Activated CD4-positive, alpha-beta T cell treated with anti-CD3 and anti-CD28 coated beads for 36 hours (primary cell): Measurements from ENCODE around the gene OTUB1. TPM values are rescaled to one million over a fixed set of nuclear protein-coding genes. Genes with fewer than 3 reads are reported as not detected.

ENCODE experiments used
- ATAC-seq: fragments of 200-7000 bp; cut with Tn5 transposase; one replicate; pipeline ENCODE4 v1.10.0; 2021; ENCODE audit warnings: mild to moderate bottlenecking, moderate library complexity
- CTCF ChIA-PET: fragments of 350-600 bp; sonication (Branson Sonifier 250); formaldehyde crosslinking; loops from one replicate; lab custom pipeline; 2021; ENCODE audit warnings: antibody characterized with exemption; lab: Charles Lee
- POLR2A ChIA-PET: fragments of 350-600 bp; sonication (Branson Sonifier 250); formaldehyde crosslinking; loops from one replicate; lab custom pipeline; 2021; ENCODE audit warnings: antibody characterized with exemption, inconsistent platforms; lab: Charles Lee
- DNase-seq: peaks from one replicate; pipeline ENCODE4 v3.0.0-alpha.2; 2020
- H3K27ac Mint-ChIP-seq: one replicate; pipeline ENCODE4 v1.8.0; 2021; ENCODE audit warnings: mixed read lengths
- H3K27me3 Mint-ChIP-seq: one replicate; pipeline ENCODE4 v1.8.0; 2021; ENCODE audit warnings: mixed read lengths
- H3K36me3 Mint-ChIP-seq: one replicate; pipeline ENCODE4 v1.8.0; 2021; ENCODE audit warnings: low read depth, mixed read lengths
- H3K4me1 Mint-ChIP-seq: one replicate; pipeline ENCODE4 v1.8.0; 2021; ENCODE audit warnings: mixed read lengths
- H3K4me3 Mint-ChIP-seq: one replicate; pipeline ENCODE4 v1.8.0; 2021; ENCODE audit warnings: mild to moderate bottlenecking, moderate library complexity, mixed read lengths
- H3K9me3 Mint-ChIP-seq: one replicate; pipeline ENCODE4 v1.8.0; 2021; ENCODE audit warnings: low read depth, mixed read lengths
- intact Hi-C, 2 experiments: fragments of 100-400 bp; cut with DNase I in 1 of 2; cut with micrococcal nuclease in 1 of 2; formaldehyde crosslinking; loops; one replicate each; pipeline versions ENCODE4 v1.14.2 to v1.15.1; 2022 to 2024; cut with DNase I, micrococcal nuclease
- total RNA-seq, 2 experiments: library from RNA; stranded (reverse); gene quantifications; one replicate each; pipeline ENCODE4 v1.2.3, GENCODE V29; 2021

The OTUB1 gene
- total RNA-seq, 2 experiments from 2014 or later: 77.4 to 86.1 TPM

DNA sequence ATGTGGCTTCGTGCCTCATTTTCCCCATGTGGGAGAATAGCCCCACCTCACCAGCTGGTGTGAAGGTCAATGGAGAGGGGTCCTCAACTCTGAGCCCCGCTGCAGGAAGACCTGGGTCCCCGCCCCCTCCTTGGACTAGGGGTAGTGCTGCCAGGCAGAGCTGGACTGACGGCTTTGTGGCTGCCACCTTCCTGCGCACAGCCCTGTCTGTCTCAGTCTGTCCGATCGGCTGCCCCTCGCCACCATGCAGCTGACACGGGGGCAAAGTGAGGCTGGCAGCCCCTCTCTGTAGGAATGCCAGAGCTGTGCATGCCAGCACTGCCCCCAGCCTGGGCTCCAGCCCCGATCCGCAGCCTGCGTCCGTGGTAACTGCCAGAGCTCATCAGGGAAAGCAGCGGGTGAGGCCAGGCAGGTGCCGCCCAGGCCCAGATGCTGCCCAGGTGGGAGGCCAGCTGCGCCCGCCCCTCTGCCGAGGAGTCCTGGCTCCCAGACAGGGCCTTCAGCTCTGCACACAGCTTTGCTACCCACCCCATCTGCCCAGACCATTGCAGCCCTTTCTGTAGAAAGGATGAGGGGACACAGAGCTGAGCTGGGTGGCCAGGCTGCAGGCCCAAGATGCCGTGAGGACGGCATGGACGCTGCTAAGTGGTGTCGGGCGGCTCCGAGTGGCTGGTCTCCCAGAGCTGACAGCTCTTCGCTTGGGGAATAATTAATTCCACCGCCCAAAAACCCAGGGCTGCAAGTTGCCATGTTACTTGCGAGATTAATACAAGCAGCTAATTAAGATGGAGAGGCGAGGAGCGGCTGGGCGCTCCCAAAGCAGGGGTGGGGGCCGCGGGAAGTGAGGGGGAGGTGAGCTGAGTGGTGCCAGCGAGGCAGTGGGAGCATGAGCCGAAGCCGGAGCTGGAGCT is 30.0 kb downstream of the OTUB1 start:
- Mint-ChIP-seq H3K4me3 (no peak overlapping the region), H3K36me3 (no peaks in the 10 kb centered on the region), H3K9me3 (peaks cover under 1% of the 10 kb centered on the region), H3K27me3 (no peaks in the 10 kb centered on the region), H3K27ac (no peak overlapping the region), H3K4me1 (no peaks in the 10 kb centered on the region)
- no peak for ATAC-seq
- POLR2A ChIA-PET: no interaction called here
- CTCF ChIA-PET: interaction anchor here (0.8 to 2.4 kb wide), 3 partner anchors 16 to 288 kb away, joined by 3 to 10 read pairs (median 4); partner anchors contain the start of gene OTUB1
- no peak for DNase-seq
- intact Hi-C loops: no loop called here

DNA sequence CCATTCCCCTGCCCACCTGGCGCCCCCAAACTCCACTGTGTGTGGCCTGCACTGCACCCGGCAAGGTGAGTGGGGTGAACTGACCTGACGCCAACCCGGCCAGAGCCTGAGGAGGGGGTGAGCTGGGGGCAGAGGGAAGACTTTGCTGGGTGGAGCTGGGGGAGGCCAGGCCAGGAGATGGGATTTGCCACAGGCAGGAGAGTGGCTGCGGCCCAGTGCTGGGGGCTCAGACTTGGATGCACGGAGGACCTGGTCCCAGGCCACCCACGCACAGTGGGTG is 31.6 kb downstream of the OTUB1 start:
- Mint-ChIP-seq H3K9me3 (no peaks in the 10 kb centered on the region), H3K36me3 (no peaks in the 10 kb centered on the region), H3K27ac (no peak overlapping the region), H3K27me3 (no peaks in the 10 kb centered on the region), H3K4me3 (no peak overlapping the region), H3K4me1 (no peaks in the 10 kb centered on the region)
- intact Hi-C loops: no loop called here
- ChIA-PET POLR2A (no interaction called here), CTCF (interaction anchor here (2.4 kb wide), 1 partner anchor 17 kb away, joined by 10 read pairs; no protein-coding TSS in a partner anchor)
- no peak for DNase-seq
- no peak for ATAC-seq

DNA sequence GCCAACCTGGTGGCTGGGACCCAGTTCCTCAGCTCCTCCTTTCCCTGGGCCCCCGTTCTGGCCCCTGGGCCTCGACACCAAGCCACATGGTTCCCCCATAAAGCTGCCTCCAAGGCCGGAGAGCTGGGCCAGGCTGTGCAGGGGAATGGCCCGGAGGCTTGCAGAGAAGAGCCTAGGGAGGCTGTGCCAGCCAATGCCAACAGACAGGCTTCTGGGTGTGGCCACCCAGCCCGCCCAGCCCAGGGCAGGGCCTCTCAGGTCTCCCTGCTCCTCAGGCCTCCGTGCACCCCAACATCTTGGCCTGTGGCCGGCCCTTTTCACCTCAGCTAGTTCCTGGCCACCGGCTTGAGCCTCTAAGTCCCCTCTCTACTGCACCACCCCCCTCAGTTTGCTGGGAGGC is 32.1 kb downstream of the OTUB1 start:
- Mint-ChIP-seq H3K27ac (no peak overlapping the region), H3K9me3 (no peaks in the 10 kb centered on the region), H3K27me3 (no peaks in the 10 kb centered on the region), H3K4me3 (no peak overlapping the region), H3K4me1 (no peaks in the 10 kb centered on the region), H3K36me3 (no peaks in the 10 kb centered on the region)
- no peak for ATAC-seq
- DNase-seq: no peak
- intact Hi-C loops: no loop called here
- ChIA-PET POLR2A (no interaction called here), CTCF (no interaction called here)

DNA sequence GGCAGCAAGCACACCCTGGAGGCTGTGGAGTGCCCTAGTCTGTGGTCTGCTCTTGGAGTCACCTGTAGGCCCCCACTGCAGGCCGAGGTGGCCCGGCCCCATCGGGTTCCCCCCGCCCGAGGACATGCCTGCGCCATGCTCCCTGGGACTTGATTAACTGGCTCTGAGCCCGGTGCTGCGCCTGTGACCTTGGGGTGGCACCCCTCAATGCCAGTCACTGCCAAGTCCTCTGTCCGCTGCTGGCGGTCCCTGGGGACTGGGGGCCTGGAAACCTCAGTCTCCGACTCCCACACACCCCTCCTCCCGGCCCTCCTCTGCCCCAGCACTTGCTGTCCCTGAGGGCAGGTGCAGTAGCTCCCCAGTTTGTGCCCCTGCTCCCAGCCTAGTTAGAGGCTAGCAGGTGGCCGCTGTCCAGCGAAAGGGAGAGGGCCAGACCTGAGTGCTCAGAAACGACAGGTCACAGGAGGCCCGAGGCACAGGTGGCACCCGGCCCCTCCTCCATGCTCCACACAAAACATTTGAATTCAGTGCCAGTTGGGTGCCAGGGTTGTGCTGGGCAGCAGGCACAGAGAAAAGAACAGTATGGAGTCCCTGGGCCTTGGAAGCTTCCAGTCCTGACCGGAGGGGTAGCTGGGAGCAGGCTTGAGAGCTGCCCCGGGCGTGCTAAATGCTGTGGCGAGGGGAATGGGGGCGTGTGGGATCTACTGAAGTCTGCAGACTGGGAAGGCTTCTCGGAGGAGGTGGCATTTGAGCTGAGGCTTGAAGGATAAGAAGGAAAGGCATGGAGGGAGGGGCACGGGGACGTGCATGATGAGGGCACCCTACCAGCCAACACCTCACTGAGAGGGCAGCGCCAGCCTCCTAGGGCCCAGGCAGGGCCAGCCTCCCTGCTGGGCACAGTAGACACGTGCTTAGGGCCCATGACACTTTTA is 33.1 kb downstream of the OTUB1 start:
- no peak for DNase-seq

DNA sequence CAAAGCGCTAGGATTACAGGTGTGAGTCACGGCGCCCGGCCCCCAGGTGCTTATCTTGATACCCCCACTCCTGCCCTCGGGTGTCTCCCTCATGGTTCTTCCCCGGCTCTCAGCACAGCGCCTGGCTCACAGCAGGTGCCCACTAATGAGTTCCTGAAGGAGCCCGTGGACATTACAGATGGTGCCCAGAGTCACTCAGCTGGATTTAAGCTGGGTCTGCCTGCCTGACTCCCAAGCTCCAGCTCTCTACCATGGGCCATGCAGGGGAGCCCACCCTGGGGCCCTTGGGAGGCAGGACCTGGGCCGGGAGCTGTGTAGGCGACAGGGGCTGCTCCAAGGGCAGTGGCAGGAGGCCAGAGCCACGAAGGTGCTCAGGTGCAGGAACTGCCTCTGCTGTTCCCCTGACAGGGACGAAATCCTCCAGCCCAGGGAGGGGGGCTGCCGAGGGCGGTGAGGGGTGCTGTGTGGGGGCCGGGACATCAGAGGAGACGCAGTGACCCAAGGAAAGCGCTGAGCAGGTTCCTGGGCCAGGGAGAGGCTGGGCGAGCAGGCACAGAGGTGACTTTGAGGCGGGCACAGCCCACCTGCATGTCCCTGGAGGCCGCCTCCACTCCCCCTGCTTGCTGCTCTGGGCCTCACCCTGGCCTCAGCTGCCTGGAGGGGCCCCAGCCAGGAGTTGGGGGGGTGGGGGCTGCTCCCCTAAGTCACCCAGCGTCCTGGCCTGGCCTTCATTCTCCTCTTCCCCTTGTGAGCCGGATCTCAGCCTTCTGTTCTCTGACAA is 34.9 kb downstream of the OTUB1 start:
- H3K27ac Mint-ChIP-seq: no peak overlapping the region
- H3K27me3 Mint-ChIP-seq: no peaks in the 10 kb centered on the region
- H3K4me1 Mint-ChIP-seq: no peaks in the 10 kb centered on the region
- ChIA-PET POLR2A (interaction anchor here (0.5 kb wide), 1 partner anchor 1408 kb away, joined by 9 read pairs; no protein-coding TSS in a partner anchor), CTCF (no interaction called here)
- no peak for ATAC-seq
- no peak overlapping the region for H3K4me3 Mint-ChIP-seq
- intact Hi-C loops: no loop called here
- no peaks in the 10 kb centered on the region for H3K9me3 Mint-ChIP-seq
- DNase-seq: no peak
- no peaks in the 10 kb centered on the region for H3K36me3 Mint-ChIP-seq

More for the DNA sequence above, 33.1 kb downstream of the OTUB1 start:
- ATAC-seq: no peak
- POLR2A ChIA-PET: no interaction called here
- no peaks in the 10 kb centered on the region for H3K4me1 Mint-ChIP-seq
- H3K4me3 Mint-ChIP-seq: no peak overlapping the region
- intact Hi-C loops: no loop called here
- H3K9me3 Mint-ChIP-seq: no peaks in the 10 kb centered on the region
- no peak overlapping the region for H3K27ac Mint-ChIP-seq
- no peaks in the 10 kb centered on the region for H3K27me3 Mint-ChIP-seq
- CTCF ChIA-PET: interaction anchor here (1.0 kb wide), 1 partner anchor 18 kb away, joined by 3 read pairs; no protein-coding TSS in a partner anchor
- H3K36me3 Mint-ChIP-seq: no peaks in the 10 kb centered on the region

DNA sequence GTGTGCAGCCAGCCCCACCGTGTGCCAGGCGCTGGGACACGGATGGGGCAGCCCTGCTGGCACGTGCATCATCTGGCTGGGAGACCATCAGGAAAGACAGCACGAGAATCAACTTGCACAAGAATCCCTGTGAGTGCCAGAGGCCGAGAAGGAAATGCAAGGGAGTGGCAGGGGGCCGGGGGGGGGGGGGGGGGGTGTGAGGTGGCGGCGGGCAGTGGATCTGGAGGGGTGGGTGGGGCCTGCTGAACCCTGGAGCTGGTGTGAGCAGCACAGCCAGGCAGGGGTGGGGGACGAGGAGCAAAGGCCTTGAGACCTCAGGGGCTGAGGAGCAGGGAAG is 35.5 kb downstream of the OTUB1 start:
- no peak for DNase-seq
- H3K27ac Mint-ChIP-seq: no peak overlapping the region
- H3K36me3 Mint-ChIP-seq: no peaks in the 10 kb centered on the region
- ChIA-PET POLR2A (no interaction called here), CTCF (no interaction called here)
- H3K4me1 Mint-ChIP-seq: no peaks in the 10 kb centered on the region
- no peaks in the 10 kb centered on the region for H3K27me3 Mint-ChIP-seq
- H3K4me3 Mint-ChIP-seq: no peak overlapping the region
- ATAC-seq: no peak
- intact Hi-C loops: no loop called here
- H3K9me3 Mint-ChIP-seq: no peaks in the 10 kb centered on the region

DNA sequence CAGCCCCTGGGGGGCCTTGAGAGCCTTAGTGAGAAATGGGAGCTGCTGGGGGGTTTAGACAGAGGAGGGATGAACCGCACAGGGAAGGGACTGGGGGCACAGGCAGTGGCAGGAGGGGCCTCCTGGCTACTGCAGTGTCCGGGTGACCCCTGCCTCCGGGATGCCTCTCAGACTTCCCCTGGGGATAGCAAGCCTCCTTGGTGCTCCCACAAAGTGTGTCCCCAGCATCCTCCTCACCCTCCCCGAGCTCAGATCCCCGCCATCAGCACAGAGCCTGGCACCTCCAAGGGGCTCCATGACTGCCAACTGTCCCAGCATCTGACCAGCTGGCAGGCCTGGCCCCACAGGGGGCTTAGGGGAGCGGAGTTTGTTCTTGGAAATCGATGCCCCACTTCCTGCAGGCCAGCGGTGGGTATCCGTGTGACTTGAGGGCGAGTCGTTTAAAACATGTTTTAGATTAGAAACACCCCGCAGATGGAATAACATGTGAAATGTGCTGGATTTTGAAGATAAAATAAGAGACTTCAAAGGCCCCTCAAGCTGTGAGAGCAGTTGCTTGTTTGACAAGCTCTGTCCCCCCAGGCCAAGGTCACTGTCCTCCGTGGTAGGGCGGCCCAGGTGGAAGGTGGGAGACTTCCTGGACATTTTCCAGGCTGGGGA is 36.0 kb downstream of the OTUB1 start:
- Mint-ChIP-seq H3K36me3 (no peaks in the 10 kb centered on the region), H3K27ac (no peak overlapping the region), H3K4me3 (no peak overlapping the region), H3K27me3 (peaks cover 1% of the 10 kb centered on the region), H3K4me1 (no peaks in the 10 kb centered on the region), H3K9me3 (no peaks in the 10 kb centered on the region)
- DNase-seq (no peak), ATAC-seq (no peak)
- ChIA-PET CTCF (no interaction called here), POLR2A (no interaction called here)
- intact Hi-C loops: no loop called here

DNA sequence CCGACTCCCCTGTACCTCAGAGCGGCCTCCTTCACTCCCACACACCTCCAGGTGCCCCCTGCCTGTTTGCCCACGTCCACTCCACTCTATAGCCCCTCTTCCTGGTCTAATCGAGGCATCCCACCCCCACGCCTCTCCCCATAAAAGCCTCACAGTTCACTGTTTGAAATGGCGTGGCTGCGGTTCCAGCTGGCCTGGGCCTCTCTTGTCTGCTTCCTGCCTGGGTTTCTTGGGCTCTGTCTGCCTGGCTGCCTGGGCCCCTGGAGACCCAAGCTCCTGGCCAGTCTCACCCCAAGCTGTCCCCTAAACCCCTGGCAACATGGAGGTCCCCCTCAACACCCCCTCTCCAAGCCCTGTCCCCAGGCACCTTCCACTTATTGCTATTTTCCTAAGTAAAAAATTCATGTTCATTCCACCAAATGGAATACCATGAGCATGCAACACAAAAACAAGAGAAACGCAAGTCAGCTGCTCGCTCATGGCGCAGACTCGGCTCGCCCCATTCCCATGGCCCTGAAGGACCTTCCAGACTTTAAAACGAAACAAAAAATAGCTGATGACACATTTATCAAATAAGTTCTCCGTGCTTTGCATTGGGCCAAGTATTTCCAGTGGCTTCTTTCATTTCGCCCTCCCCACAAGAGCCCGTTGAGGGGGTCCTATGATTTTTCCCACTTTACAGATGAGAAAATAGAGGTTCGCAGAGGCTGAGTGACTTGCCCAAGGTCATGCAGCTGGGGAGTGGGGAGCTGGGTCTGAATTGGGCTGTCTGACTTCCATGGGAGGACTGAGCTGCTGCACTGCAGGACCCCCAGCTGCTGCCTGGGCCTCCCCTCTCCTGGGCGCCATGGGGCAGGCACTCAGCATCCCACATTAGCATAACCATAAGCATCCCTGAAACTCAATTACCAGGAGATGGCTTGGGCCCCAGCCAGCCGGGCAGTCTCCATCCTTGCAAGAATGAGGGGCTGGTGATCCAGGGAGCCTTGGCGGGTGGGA is 37.8 kb downstream of the OTUB1 start:
- H3K36me3 Mint-ChIP-seq: no peaks in the 10 kb centered on the region
- H3K4me1 Mint-ChIP-seq: no peaks in the 10 kb centered on the region
- POLR2A ChIA-PET: no interaction called here
- H3K9me3 Mint-ChIP-seq: no peaks in the 10 kb centered on the region
- CTCF ChIA-PET: no interaction called here
- intact Hi-C loops: no loop called here
- DNase-seq (no peak), ATAC-seq (no peak)
- peaks cover 2% of the 10 kb centered on the region for H3K27me3 Mint-ChIP-seq
- H3K4me3 Mint-ChIP-seq: no peak overlapping the region
- no peak overlapping the region for H3K27ac Mint-ChIP-seq

DNA sequence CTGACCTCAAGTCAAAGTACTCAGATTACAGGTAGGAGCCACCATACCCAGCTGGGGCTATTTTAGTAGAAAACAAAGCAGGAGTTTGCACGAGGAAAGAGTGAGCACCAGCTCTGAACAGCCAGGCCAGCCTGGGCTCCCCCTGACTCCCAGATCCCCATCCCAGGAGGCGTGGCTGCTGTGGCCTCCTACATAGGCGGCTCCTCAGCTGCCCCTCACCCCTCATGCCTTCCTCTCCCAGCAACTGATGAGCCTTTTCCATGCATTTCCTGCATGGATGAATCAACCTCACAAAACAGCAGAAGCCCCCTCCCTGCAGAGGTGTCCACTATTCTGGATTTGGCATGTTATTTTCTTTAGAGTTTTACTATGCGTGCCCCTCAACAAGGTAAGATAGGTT is 39.0 kb downstream of the OTUB1 start:
- Mint-ChIP-seq H3K9me3 (no peaks in the 10 kb centered on the region), H3K4me1 (no peaks in the 10 kb centered on the region), H3K36me3 (no peaks in the 10 kb centered on the region), H3K4me3 (no peak overlapping the region), H3K27ac (no peak overlapping the region), H3K27me3 (peaks cover 6% of the 10 kb centered on the region)
- DNase-seq (no peak), ATAC-seq (no peak)
- CTCF ChIA-PET: interaction anchor here (0.6 to 1.1 kb wide), 3 partner anchors 24 to 1581 kb away, joined by 3 to 4 read pairs (median 4); no protein-coding TSS in a partner anchor
- POLR2A ChIA-PET: no interaction called here
- intact Hi-C loops: no loop called here

DNA sequence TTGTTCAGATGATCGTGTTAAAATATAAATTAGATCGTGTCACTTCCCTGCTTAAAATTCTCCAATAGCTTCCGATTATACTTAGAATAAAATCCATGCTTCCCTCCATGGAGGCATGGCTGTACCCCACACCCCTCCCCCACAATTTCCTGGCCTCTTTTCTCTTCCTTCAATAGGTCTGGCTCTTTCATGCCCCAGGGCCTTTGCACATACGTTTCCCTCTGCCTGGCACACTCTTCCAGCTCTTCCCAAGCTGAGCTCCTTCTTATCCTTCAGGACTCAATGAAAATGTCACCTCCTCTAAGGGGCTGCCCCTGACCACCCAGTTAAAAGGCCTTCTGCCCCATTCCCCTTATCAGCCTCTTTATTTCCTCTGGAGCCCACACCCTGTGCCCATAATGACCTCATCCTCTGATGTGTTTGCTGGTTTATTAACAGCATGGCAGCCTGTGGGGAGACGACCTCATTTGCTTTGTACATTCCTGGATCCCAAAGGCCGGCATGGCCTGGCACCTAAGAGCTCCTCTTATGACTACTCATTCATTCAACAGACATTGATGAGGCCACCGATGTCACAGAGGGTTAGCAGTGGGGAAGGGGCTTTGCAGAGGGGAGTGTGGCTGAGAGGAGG is 40.5 kb downstream of the OTUB1 start:
- peaks cover 10% of the 10 kb centered on the region for H3K27me3 Mint-ChIP-seq
- DNase-seq: no peak
- ChIA-PET CTCF (no interaction called here), POLR2A (no interaction called here)
- H3K4me1 Mint-ChIP-seq: no peaks in the 10 kb centered on the region
- H3K36me3 Mint-ChIP-seq: no peaks in the 10 kb centered on the region
- intact Hi-C loops: no loop called here
- no peaks in the 10 kb centered on the region for H3K9me3 Mint-ChIP-seq
- H3K4me3 Mint-ChIP-seq: no peak overlapping the region
- ATAC-seq: no peak
- no peak overlapping the region for H3K27ac Mint-ChIP-seq
